ENCODE results near the gene KCTD2.

- no peak for TF ChIP-seq POLR2A (IDR thresholded peaks at IDR 0.05)
- TF ChIP-seq, protein P1, sequence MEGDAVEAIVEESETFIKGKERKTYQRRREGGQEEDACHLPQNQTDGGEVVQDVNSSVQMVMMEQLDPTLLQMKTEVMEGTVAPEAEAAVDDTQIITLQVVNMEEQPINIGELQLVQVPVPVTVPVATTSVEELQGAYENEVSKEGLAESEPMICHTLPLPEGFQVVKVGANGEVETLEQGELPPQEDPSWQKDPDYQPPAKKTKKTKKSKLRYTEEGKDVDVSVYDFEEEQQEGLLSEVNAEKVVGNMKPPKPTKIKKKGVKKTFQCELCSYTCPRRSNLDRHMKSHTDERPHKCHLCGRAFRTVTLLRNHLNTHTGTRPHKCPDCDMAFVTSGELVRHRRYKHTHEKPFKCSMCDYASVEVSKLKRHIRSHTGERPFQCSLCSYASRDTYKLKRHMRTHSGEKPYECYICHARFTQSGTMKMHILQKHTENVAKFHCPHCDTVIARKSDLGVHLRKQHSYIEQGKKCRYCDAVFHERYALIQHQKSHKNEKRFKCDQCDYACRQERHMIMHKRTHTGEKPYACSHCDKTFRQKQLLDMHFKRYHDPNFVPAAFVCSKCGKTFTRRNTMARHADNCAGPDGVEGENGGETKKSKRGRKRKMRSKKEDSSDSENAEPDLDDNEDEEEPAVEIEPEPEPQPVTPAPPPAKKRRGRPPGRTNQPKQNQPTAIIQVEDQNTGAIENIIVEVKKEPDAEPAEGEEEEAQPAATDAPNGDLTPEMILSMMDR (IDR thresholded peaks at IDR 0.05): no peak
Observed at GRCh38 chr17:75110234-75110937, 63.4 kb downstream of the KCTD2 start.

Measured in testis (tissue), 2 donors.